Spleen (tissue), 7 donors: ENCODE measurements around the gene NFS1.

Experiments used
- CTCF ChIP-seq, 11 experiments: fragments of 200-600 bp in 7 of 11; fragments of 450-650 bp in 4 of 11; sonication (generic) in 4 of 11; IDR thresholded peaks in 8 of 11; conservative IDR thresholded peaks in 3 of 11; 1 replicate in 7 of 11; 2 replicates in 4 of 11; pipeline versions ENCODE4 v1.4.0 to v1.8.0; 2016 to 2021; ENCODE audit warnings: antibody characterized with exemption in 11 of 11, inconsistent platforms in 4 of 11, mild to moderate bottlenecking in 1 of 11
- POLR2A ChIP-seq, 3 donors: fragments of 450-650 bp; IDR thresholded peaks; one replicate each; pipeline ENCODE4 v1.5.1; 2017; ENCODE audit warnings: antibody characterized with exemption in 3 of 3, mild to moderate bottlenecking in 1 of 3
- donor health status: DM: no; HTN: no; CAD: no; lungs with moderate emphysema.
- donor health status: DM: no; HTN: no; CAD: no.
- donor health status: DM: no; HTN: no; CAD: no.

GRCh38 chr20:35653430-35653734, 45.8 kb downstream of the NFS1 start:
- TF ChIP-seq CTCF (IDR thresholded peaks at IDR 0.05 in 8 of 11, conservative IDR thresholded peaks at IDR 0.05 in 3 of 11) (no peak), POLR2A (IDR thresholded peaks at IDR 0.05) (no peak)
